Chondrocyte (in vitro differentiated cells): ENCODE measurements around the gene CD5L. TPM values are rescaled to one million over a fixed set of nuclear protein-coding genes. Genes with fewer than 3 reads are reported as not detected.

Source experiments
- DNase-seq: peaks from one replicate; pipeline ENCODE4 v3.0.0; 2021; ENCODE audit warnings: mixed read lengths, low spot score
- H3K27ac Mint-ChIP-seq: one replicate; pipeline ENCODE4 v1.8.0; 2021; ENCODE audit warnings: mild to moderate bottlenecking, moderate library complexity, mixed read lengths; ENCODE audit not compliant: unreplicated experiment
- H3K27me3 Mint-ChIP-seq: 2 replicates; pipeline ENCODE4 v1.8.0; 2021; ENCODE audit warnings: low read depth, mixed read lengths
- H3K36me3 Mint-ChIP-seq: 2 replicates; pipeline ENCODE4 v1.8.0; 2021; ENCODE audit warnings: low read depth, mixed read lengths
- H3K4me1 Mint-ChIP-seq: 2 replicates; pipeline ENCODE4 v1.8.0; 2021; ENCODE audit warnings: low read depth, mild to moderate bottlenecking, mixed read lengths
- H3K4me3 Mint-ChIP-seq: one replicate; pipeline ENCODE4 v1.8.0; 2021; ENCODE audit warnings: mild to moderate bottlenecking, moderate library complexity, mixed read lengths; ENCODE audit not compliant: unreplicated experiment
- H3K9me3 Mint-ChIP-seq: 2 replicates; pipeline ENCODE4 v1.8.0; 2021; ENCODE audit warnings: low read depth, mixed read lengths
- CTCF ChIP-seq: fragments of 200-600 bp; sonication (generic); IDR thresholded peaks from 2 replicates; pipeline ENCODE4 v1.5.0; 2021; ENCODE audit warnings: antibody characterized with exemption, mild to moderate bottlenecking, moderate library complexity
- total RNA-seq: library from RNA; stranded (reverse); gene quantifications from 3 replicates; pipeline ENCODE4 v1.2.1, GENCODE V29; 2021

CD5L gene
- total RNA-seq, 1 donor from 2014 or later: not detected

DNA sequence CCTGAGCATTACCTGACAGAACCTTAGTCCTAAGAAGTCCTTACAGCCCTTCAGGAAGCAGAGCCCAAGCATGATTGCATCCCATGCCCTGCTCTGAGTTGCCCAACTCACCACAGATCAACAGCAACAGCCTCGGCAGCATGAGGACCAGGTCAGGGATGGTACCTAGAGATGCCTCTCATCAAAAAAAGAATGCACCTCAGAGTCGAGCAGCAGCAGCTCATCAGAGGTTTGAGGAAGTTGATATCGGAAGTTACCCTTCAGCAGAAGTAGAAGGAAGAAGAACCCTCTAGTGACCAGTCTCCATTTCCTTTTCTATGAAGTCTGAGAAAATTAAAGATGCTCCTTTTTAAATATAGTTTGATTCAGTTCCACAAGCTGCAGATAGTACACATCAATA is 21.7 kb downstream of the CD5L start, which contains the start of gene FCRL1:
Gene FCRL1, minus strand, starts transcription at position 225 of the 400 bp plus-strand sequence. Its CDS starts 83 bp downstream, at position 142.
- Mint-ChIP-seq H3K4me3 (no peak within 1 kb of the TSS), H3K27ac (no peak within 1 kb of the TSS), H3K9me3 (peaks cover 6% of the 10 kb centered on the region), H3K27me3 (peaks cover 13% of the 10 kb centered on the region), H3K36me3 (no peaks in the 10 kb centered on the region), H3K4me1 (no peaks in the 10 kb centered on the region)
- DNase-seq: no peak
- TF ChIP-seq CTCF: no peak

DNA sequence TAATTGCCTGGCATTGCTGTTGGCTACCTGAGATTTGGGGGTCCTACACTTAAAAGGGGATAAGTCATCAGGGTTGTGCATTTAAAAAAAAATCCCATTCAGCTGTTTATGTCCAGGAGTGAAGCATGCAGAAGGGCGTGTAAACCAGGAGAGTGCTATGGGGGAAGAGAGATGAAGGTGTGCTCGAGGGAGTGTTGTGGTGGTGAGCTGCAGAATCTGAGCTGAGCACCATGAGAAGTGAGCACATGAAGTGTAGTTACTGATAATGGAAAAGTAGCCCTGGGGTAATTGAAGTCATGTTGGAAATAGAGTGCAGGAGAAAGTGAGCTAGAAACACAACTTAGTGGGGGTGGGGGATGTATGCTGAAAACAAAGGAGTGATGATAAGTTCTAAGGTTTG is 22.4 kb downstream of the CD5L start:
- H3K4me1 Mint-ChIP-seq: no peaks in the 10 kb centered on the region
- H3K36me3 Mint-ChIP-seq: no peaks in the 10 kb centered on the region
- no peak overlapping the region for H3K27ac Mint-ChIP-seq
- no peak for DNase-seq
- H3K9me3 Mint-ChIP-seq: peaks cover 8% of the 10 kb centered on the region
- H3K4me3 Mint-ChIP-seq: no peak overlapping the region
- no peak for TF ChIP-seq CTCF
- H3K27me3 Mint-ChIP-seq: peaks cover 11% of the 10 kb centered on the region

DNA sequence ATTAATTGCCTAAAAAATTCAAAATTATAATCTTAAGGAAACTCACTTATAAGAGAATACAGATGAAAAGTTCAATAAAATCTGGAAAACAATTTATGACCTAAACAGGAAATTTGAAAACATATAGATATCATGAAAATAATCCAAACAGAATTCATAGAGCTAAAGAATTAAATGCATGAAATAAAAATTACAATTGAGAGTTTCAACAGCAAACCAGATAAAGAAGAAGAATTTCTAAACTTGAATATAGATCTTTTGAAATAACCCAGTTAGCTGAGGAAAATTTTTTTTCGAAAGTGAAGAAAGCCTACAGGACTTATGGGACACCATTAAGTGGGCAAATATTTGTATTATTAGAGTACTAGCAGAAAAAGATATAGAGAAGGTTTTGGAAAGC is 28.3 kb downstream of the CD5L start:
- DNase-seq: no peak
- H3K4me3 Mint-ChIP-seq: no peak overlapping the region
- peaks cover 24% of the 10 kb centered on the region for H3K9me3 Mint-ChIP-seq
- H3K4me1 Mint-ChIP-seq: no peaks in the 10 kb centered on the region
- no peaks in the 10 kb centered on the region for H3K36me3 Mint-ChIP-seq
- TF ChIP-seq CTCF: no peak
- no peak overlapping the region for H3K27ac Mint-ChIP-seq
- peaks cover 7% of the 10 kb centered on the region for H3K27me3 Mint-ChIP-seq

DNA sequence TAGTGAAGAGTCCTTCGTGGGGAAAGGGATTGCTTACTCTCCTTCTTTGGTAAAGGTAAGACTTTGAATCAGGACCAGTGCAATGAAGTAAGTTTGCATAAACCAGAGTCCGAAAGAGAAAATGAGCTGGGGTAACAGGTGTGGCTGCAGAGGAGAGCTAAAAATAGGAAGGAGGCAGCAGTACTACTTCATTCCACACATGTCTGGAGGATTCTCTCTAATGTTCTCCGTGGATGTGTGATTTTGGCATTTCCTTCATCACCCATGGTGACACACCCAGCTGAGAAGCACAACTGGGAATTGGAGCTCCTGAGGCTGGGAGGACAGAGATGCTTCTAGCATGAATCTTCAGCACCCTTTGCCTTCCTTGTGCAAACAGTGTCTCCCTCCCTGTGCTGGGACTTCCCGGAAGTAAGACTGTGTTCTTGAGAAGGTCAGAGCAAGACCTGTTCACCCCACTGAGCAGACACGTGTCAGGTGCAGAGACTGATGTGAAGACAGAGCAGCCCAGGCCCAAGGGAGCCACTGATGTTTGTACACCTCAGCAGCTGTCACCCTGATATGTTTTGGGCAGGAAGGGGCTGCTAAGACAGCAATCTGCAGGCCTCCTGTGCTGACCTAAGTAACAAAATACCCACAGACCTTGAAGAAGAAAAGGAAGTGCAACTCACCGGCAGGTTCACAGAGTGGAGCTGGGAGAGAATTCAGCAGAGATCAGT is 35.0 kb downstream of the CD5L start:
- no peak for TF ChIP-seq CTCF
- no peaks in the 10 kb centered on the region for H3K36me3 Mint-ChIP-seq
- H3K9me3 Mint-ChIP-seq: no peaks in the 10 kb centered on the region
- H3K4me1 Mint-ChIP-seq: no peaks in the 10 kb centered on the region
- peaks cover 8% of the 10 kb centered on the region for H3K27me3 Mint-ChIP-seq
- no peak overlapping the region for H3K27ac Mint-ChIP-seq
- no peak overlapping the region for H3K4me3 Mint-ChIP-seq
- no peak for DNase-seq

DNA sequence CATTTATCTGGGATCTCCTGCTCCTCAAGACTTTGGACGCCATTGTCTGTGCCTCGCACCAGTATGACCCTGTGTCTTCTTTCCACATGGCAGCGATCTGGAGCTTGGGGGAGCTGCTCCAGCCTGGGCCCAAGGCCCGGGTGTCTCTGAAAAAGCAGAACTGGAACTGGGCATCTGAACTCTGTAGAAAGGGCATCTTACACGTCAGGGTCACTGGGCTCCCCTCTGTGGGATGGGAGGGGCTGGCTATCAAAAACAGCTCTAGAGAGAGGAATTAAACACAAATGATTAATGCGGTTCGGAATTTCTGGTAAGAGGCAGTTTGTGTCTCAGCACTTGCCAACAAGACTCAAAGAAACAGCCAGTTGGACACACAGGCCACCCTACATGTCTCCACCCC is 37.8 kb downstream of the CD5L start:
- no peaks in the 10 kb centered on the region for H3K4me1 Mint-ChIP-seq
- no peak overlapping the region for H3K4me3 Mint-ChIP-seq
- no peak for TF ChIP-seq CTCF
- H3K27ac Mint-ChIP-seq: no peak overlapping the region
- H3K9me3 Mint-ChIP-seq: no peaks in the 10 kb centered on the region
- no peaks in the 10 kb centered on the region for H3K36me3 Mint-ChIP-seq
- peaks cover 8% of the 10 kb centered on the region for H3K27me3 Mint-ChIP-seq
- no peak for DNase-seq
